Immature natural killer cell (primary cell): ENCODE results near the gene MAP2K7. TPM values are rescaled to one million over a fixed set of nuclear protein-coding genes. Genes with fewer than 3 reads are reported as not detected.

Experiments used
- DNase-seq, 3 donors: peaks; one replicate each; pipeline ENCODE4 v3.0.0; 2022; ENCODE audit warnings: mixed read lengths in 1 of 3
- H3K27ac Mint-ChIP-seq, 6 donors: one replicate each; pipeline ENCODE4 v1.8.0; 2020; ENCODE audit warnings: mixed read lengths in 6 of 6, mild to moderate bottlenecking in 5 of 6, inconsistent platforms in 4 of 6, moderate library complexity in 3 of 6
- H3K27me3 Mint-ChIP-seq, 3 donors: one replicate each; pipeline ENCODE4 v1.8.0; 2020 to 2021; ENCODE audit warnings: low read depth in 3 of 3, mild to moderate bottlenecking in 3 of 3, mixed read lengths in 3 of 3, moderate library complexity in 3 of 3, inconsistent platforms in 1 of 3
- H3K36me3 Mint-ChIP-seq, 3 donors: one replicate each; pipeline ENCODE4 v1.8.0; 2020; ENCODE audit warnings: mixed read lengths in 3 of 3, inconsistent platforms in 2 of 3, mild to moderate bottlenecking in 2 of 3
- H3K4me1 Mint-ChIP-seq, 2 donors: one replicate each; pipeline ENCODE4 v1.8.0; 2020; ENCODE audit warnings: inconsistent platforms in 2 of 2, mild to moderate bottlenecking in 2 of 2, mixed read lengths in 2 of 2, moderate library complexity in 1 of 2
- H3K4me3 Mint-ChIP-seq, 5 donors: one replicate each; pipeline ENCODE4 v1.8.0; 2020; ENCODE audit warnings: mild to moderate bottlenecking in 5 of 5, mixed read lengths in 5 of 5, inconsistent platforms in 3 of 5, moderate library complexity in 3 of 5
- H3K9me3 Mint-ChIP-seq, 6 donors: one replicate each; pipeline ENCODE4 v1.8.0; 2020; ENCODE audit warnings: mild to moderate bottlenecking in 6 of 6, mixed read lengths in 6 of 6, inconsistent platforms in 4 of 6, moderate library complexity in 3 of 6
- polyA plus RNA-seq, 3 donors: library from polyadenylated mRNA; unstranded; fragments of 300-500 nt; fragmentation: Illumina TruSeq; gene quantifications; one replicate each; pipeline ENCODE4 v1.2.3, GENCODE V29; 2021

Gene MAP2K7
- polyA plus RNA-seq, 3 donors from 2014 or later = 2.0 to 4.4 (median 2.7) TPM

- H3K4me3 Mint-ChIP-seq = peak overlapping the region; percentile 30 to 97 (median 92)
- peaks cover 33 to 41% (median 38%) of the 10 kb centered on the region in 3 donors for H3K27me3 Mint-ChIP-seq
- peak overlapping the region in 3 of 6 donors; percentile 34 to 94 (median 49) for H3K27ac Mint-ChIP-seq
- DNase-seq = no peak
- H3K36me3 Mint-ChIP-seq = no peaks in the 10 kb centered on the region
- peaks cover 0 to 2% (median 0%) of the 10 kb centered on the region in 6 donors for H3K9me3 Mint-ChIP-seq
- H3K4me1 Mint-ChIP-seq = peaks cover 29 to 37% of the 10 kb centered on the region in 2 donors
These were observed 15.1 kb downstream of the MAP2K7 start for GRCh38 chr19:7918615-7919421.

- H3K4me3 Mint-ChIP-seq = peak within 1 kb of the TSS; percentile 88 to 98 (median 94)
These were observed 16.2 kb downstream of the MAP2K7 start, which contains the start of gene SNAPC2 for GRCh38 chr19:7919610-7920518. Gene SNAPC2, plus strand, starts transcription at chr19:7920338. Its CDS starts 29 bp downstream, at chr19:7920367.

GRCh38 chr19:7920519-7921301 is 17.0 kb downstream of the MAP2K7 start:
- H3K27ac Mint-ChIP-seq = peak overlapping the region; percentile 92 to 98 (median 94)
- peaks cover 0 to 2% (median 0%) of the 10 kb centered on the region in 6 donors for H3K9me3 Mint-ChIP-seq
- peaks cover 24 to 35% (median 33%) of the 10 kb centered on the region in 3 donors for H3K27me3 Mint-ChIP-seq
- H3K36me3 Mint-ChIP-seq = no peaks in the 10 kb centered on the region
- DNase-seq = peak; percentile 94 to 96 (median 96)
- H3K4me1 Mint-ChIP-seq = peaks cover 26 to 34% of the 10 kb centered on the region in 2 donors
- H3K4me3 Mint-ChIP-seq = peak overlapping the region; percentile 88 to 98 (median 94)

More at GRCh38 chr19:7919610-7920518, 16.2 kb downstream of the MAP2K7 start, which contains the start of gene SNAPC2:
- no peaks in the 10 kb centered on the region for H3K36me3 Mint-ChIP-seq
- DNase-seq = peak; percentile 97 to 98 (median 98)
- peaks cover 0 to 2% (median 0%) of the 10 kb centered on the region in 6 donors for H3K9me3 Mint-ChIP-seq
- H3K27ac Mint-ChIP-seq = peak within 1 kb of the TSS; percentile 92 to 98 (median 94)
- peaks cover 29 to 37% of the 10 kb centered on the region in 2 donors for H3K4me1 Mint-ChIP-seq
- H3K27me3 Mint-ChIP-seq = peaks cover 29 to 40% (median 39%) of the 10 kb centered on the region in 3 donors

GRCh38 chr19:7921302-7921966 is 17.8 kb downstream of the MAP2K7 start:
- no peaks in the 10 kb centered on the region for H3K36me3 Mint-ChIP-seq
- peak overlapping the region; percentile 88 to 98 (median 94) for H3K4me3 Mint-ChIP-seq
- peaks cover 22 to 33% (median 32%) of the 10 kb centered on the region in 3 donors for H3K27me3 Mint-ChIP-seq
- peak overlapping the region; percentile 92 to 98 (median 94) for H3K27ac Mint-ChIP-seq
- DNase-seq = no peak
- H3K4me1 Mint-ChIP-seq = peaks cover 22 to 33% of the 10 kb centered on the region in 2 donors
- peaks cover 0 to 2% (median 0%) of the 10 kb centered on the region in 6 donors for H3K9me3 Mint-ChIP-seq

- peak overlapping the region in 4 of 5 donors; percentile 29 to 65 (median 40) for H3K4me3 Mint-ChIP-seq
- H3K36me3 Mint-ChIP-seq = no peaks in the 10 kb centered on the region
- no peaks in the 10 kb centered on the region for H3K9me3 Mint-ChIP-seq
- peaks cover 17 to 30% of the 10 kb centered on the region in 2 donors for H3K4me1 Mint-ChIP-seq
- DNase-seq = no peak
- peak overlapping the region in 2 of 6 donors; percentile 29 to 87 for H3K27ac Mint-ChIP-seq
- H3K27me3 Mint-ChIP-seq = peaks cover 18 to 31% (median 28%) of the 10 kb centered on the region in 3 donors
These were observed 18.5 kb downstream of the MAP2K7 start for GRCh38 chr19:7921967-7922835.

GRCh38 chr19:7922836-7923195 is 19.1 kb downstream of the MAP2K7 start:
- Mint-ChIP-seq H3K36me3 (no peaks in the 10 kb centered on the region), H3K27me3 (peaks cover 17 to 31% (median 27%) of the 10 kb centered on the region in 3 donors), H3K4me3 (peak overlapping the region in 1 of 5 donors; percentile 58), H3K27ac (peak overlapping the region in 3 of 6 donors; percentile 16 to 56 (median 40)), H3K4me1 (peaks cover 17 to 29% of the 10 kb centered on the region in 2 donors), H3K9me3 (no peaks in the 10 kb centered on the region)
- no peak for DNase-seq

GRCh38 chr19:7923295-7924191 is 19.9 kb downstream of the MAP2K7 start:
- Mint-ChIP-seq H3K9me3 (no peaks in the 10 kb centered on the region), H3K36me3 (no peaks in the 10 kb centered on the region), H3K27me3 (peaks cover 11 to 26% (median 21%) of the 10 kb centered on the region in 3 donors), H3K27ac (peak overlapping the region in 1 of 6 donors; percentile 56), H3K4me3 (peak overlapping the region in 2 of 5 donors; percentile 30 to 58), H3K4me1 (peaks cover 21 to 30% of the 10 kb centered on the region in 2 donors)
- no peak for DNase-seq

- no peaks in the 10 kb centered on the region for H3K36me3 Mint-ChIP-seq
- H3K27me3 Mint-ChIP-seq = peaks cover 11 to 21% (median 15%) of the 10 kb centered on the region in 3 donors
- no peak for DNase-seq
- H3K4me1 Mint-ChIP-seq = peaks cover 22 to 30% of the 10 kb centered on the region in 2 donors
- peak overlapping the region; percentile 21 to 63 (median 44) for H3K4me3 Mint-ChIP-seq
- H3K9me3 Mint-ChIP-seq = no peaks in the 10 kb centered on the region
- no peak overlapping the region for H3K27ac Mint-ChIP-seq
These were observed 20.6 kb downstream of the MAP2K7 start for GRCh38 chr19:7924241-7924640.

- Mint-ChIP-seq H3K4me3 (peak overlapping the region in 1 of 5 donors; percentile 9), H3K27ac (no peak overlapping the region), H3K27me3 (peaks cover 11 to 19% (median 11%) of the 10 kb centered on the region in 3 donors), H3K4me1 (peaks cover 18 to 30% of the 10 kb centered on the region in 2 donors), H3K9me3 (no peaks in the 10 kb centered on the region), H3K36me3 (no peaks in the 10 kb centered on the region)
- no peak for DNase-seq
These were observed 21.0 kb downstream of the MAP2K7 start for GRCh38 chr19:7924651-7925170.

- Mint-ChIP-seq H3K4me3 (peak overlapping the region; percentile 78 to 86 (median 84)), H3K27me3 (peaks cover 6 to 14% (median 7%) of the 10 kb centered on the region in 3 donors), H3K4me1 (peaks cover 14 to 26% of the 10 kb centered on the region in 2 donors), H3K27ac (peak overlapping the region in 3 of 6 donors; percentile 78 to 90 (median 87)), H3K36me3 (no peaks in the 10 kb centered on the region), H3K9me3 (no peaks in the 10 kb centered on the region)
- peak; percentile 73 to 77 (median 73) for DNase-seq
These were observed 21.6 kb downstream of the MAP2K7 start for GRCh38 chr19:7925171-7925851.
